HepG2 (cell line): ENCODE measurements around the gene TAF6L. TPM values are rescaled to one million over a fixed set of nuclear protein-coding genes. Genes with fewer than 3 reads are reported as not detected.

Experiments used
- AKAP8 ChIP-seq: sonication (generic); formaldehyde crosslinking; IDR thresholded peaks from 2 replicates; pipeline ENCODE4 v1.5.1; 2020; ENCODE audit warnings: mild to moderate bottlenecking, missing genetic modification reagents
- ATF7-NPFF ChIP-seq: sonication (generic); formaldehyde crosslinking; IDR thresholded peaks from 2 replicates; pipeline ENCODE4 v1.8.1; 2023; ENCODE audit warnings: mild to moderate bottlenecking, low read depth, missing genetic modification reagents, moderate library complexity
- FOXK1 ChIP-seq: sonication (generic); formaldehyde crosslinking; IDR thresholded peaks from 2 replicates; pipeline ENCODE4 v1.4.0; 2020; ENCODE audit warnings: low read depth, missing genetic modification reagents, borderline replicate concordance
- HMG20B ChIP-seq: conservative IDR thresholded peaks from 2 replicates; pipeline ENCODE4 v1.6.1; 2016; ENCODE audit warnings: missing genetic modification reagents, missing compliant biosample characterization
- HNRNPH1 ChIP-seq: fragments of 200-400 bp; formaldehyde crosslinking; optimal IDR thresholded peaks from 2 replicates; pipeline ENCODE3; 2017; ENCODE audit warnings: mild to moderate bottlenecking, low read depth, low read length
- HNRNPUL1 ChIP-seq: fragments of 200-400 bp; formaldehyde crosslinking; IDR thresholded peaks from 2 replicates; pipeline ENCODE4 v1.6.1; 2017; ENCODE audit warnings: low read depth, mild to moderate bottlenecking, low read length, moderate library complexity
- MAZ ChIP-seq, 2 experiments: sonication (generic) in 1 of 2; formaldehyde crosslinking in 1 of 2; IDR thresholded peaks; 2 replicates each; pipeline versions ENCODE4 v1.5.0 to v1.6.1; 2012 to 2020; ENCODE audit warnings: low read depth in 2 of 2, mild to moderate bottlenecking in 2 of 2, borderline replicate concordance in 1 of 2, improper control_type of control experiment in 1 of 2, low read length in 1 of 2, missing genetic modification reagents in 1 of 2, moderate library complexity in 1 of 2
- NFIC ChIP-seq: IDR thresholded peaks from 2 replicates; pipeline ENCODE4 v1.6.1; 2012; ENCODE audit warnings: mild to moderate bottlenecking, low read length, inconsistent platforms
- NR2F2 ChIP-seq: IDR thresholded peaks from 2 replicates; pipeline ENCODE4 v1.6.1; 2012; ENCODE audit warnings: low read depth, inconsistent platforms, borderline replicate concordance
- REL ChIP-seq: sonication (generic); formaldehyde crosslinking; conservative IDR thresholded peaks from 2 replicates; pipeline ENCODE4 v1.8.0; 2022; ENCODE audit warnings: mild to moderate bottlenecking, missing genetic modification reagents, moderate library complexity
- SMARCC2 ChIP-seq: fragments of 450-650 bp; IDR thresholded peaks from 2 replicates; pipeline ENCODE4 v1.6.1; 2017; ENCODE audit warnings: antibody characterized with exemption, mild to moderate bottlenecking
- STAG1 ChIP-seq: sonication (generic); formaldehyde crosslinking; IDR thresholded peaks from 2 replicates; pipeline ENCODE4 v1.4.0; 2020; ENCODE audit warnings: missing genetic modification reagents
- TBX2 ChIP-seq: sonication (generic); formaldehyde crosslinking; IDR thresholded peaks from 2 replicates; pipeline ENCODE4 v1.5.0; 2020; ENCODE audit warnings: missing genetic modification reagents, mild to moderate bottlenecking, borderline replicate concordance
- ZBTB10 ChIP-seq: sonication (generic); formaldehyde crosslinking; IDR thresholded peaks from 2 replicates; pipeline ENCODE4 v1.4.0; 2020; ENCODE audit warnings: missing genetic modification reagents, borderline replicate concordance
- ZKSCAN1 ChIP-seq: fragments of 150-350 bp; IDR thresholded peaks from 2 replicates; pipeline ENCODE4 v1.6.1; 2014; ENCODE audit warnings: low read length
- ZNF12 ChIP-seq: sonication (generic); formaldehyde crosslinking; IDR thresholded peaks from 2 replicates; pipeline ENCODE4 v1.5.0; 2020; ENCODE audit warnings: missing genetic modification reagents
- ZNF143 ChIP-seq: sonication (generic); formaldehyde crosslinking; IDR thresholded peaks from 2 replicates; pipeline ENCODE4 v1.4.0; 2020; ENCODE audit warnings: missing genetic modification reagents
- ZNF264 ChIP-seq: sonication (generic); formaldehyde crosslinking; IDR thresholded peaks from 2 replicates; pipeline ENCODE4 v1.4.0; 2020; ENCODE audit warnings: missing genetic modification reagents
- ZNF317 ChIP-seq: sonication (generic); formaldehyde crosslinking; IDR thresholded peaks from 2 replicates; pipeline ENCODE4 v1.5.0; 2020; ENCODE audit warnings: mild to moderate bottlenecking, missing genetic modification reagents
- ZNF569 ChIP-seq: sonication (generic); formaldehyde crosslinking; IDR thresholded peaks from 2 replicates; pipeline ENCODE4 v1.5.0; 2020; ENCODE audit warnings: mild to moderate bottlenecking, missing genetic modification reagents, moderate library complexity, borderline replicate concordance
- ZNF652 ChIP-seq: IDR thresholded peaks from 2 replicates; pipeline ENCODE4 v1.6.1; 2016; ENCODE audit warnings: low read depth, borderline replicate concordance
- ZNF740 ChIP-seq: sonication (generic); formaldehyde crosslinking; IDR thresholded peaks from 2 replicates; pipeline ENCODE4 v1.4.0; 2020; ENCODE audit warnings: missing genetic modification reagents
- ZNF850 ChIP-seq: sonication (generic); formaldehyde crosslinking; conservative IDR thresholded peaks from 2 replicates; pipeline ENCODE4 v1.9.0; 2021; ENCODE audit warnings: mild to moderate bottlenecking, missing genetic modification reagents
- ZZZ3 ChIP-seq: sonication (generic); formaldehyde crosslinking; IDR thresholded peaks from 2 replicates; pipeline ENCODE4 v1.4.0; 2020; ENCODE audit warnings: missing genetic modification reagents, mild to moderate bottlenecking, borderline replicate concordance
- polyA plus RNA-seq, 8 experiments: library from polyadenylated mRNA; depleted of rRNA in 3 of 8; stranded (reverse) in 7 of 8; unstranded in 1 of 8; fragments of >200 nt; fragmentation: Illumina TruSeq in 4 of 8; extraction: Trizol in 4 of 8; gene quantifications; 2 replicates each; pipeline versions ENCODE4 v1.2.1 to v1.2.3, GENCODE V29; 2011 to 2016; ENCODE audit warnings: low read depth in 4 of 8, missing spikeins in 1 of 8, mixed read lengths in 1 of 8; ENCODE audit not compliant: insufficient read depth in 1 of 8
- total RNA-seq, 5 experiments: library from RNA; depleted of rRNA; stranded (reverse); fragments of >200 nt; fragmentation: Illumina TruSeq; extraction: Trizol; gene quantifications; 2 replicates each; pipeline ENCODE4 v1.2.3, GENCODE V29; 2016; ENCODE audit warnings: low read depth in 1 of 5

The TAF6L gene
- total and polyA plus RNA-seq, 2 of the 13 experiments (the other 11 are each of a cell fraction or from before 2014, with no cell fraction given) = 12.6 to 19.4 TPM

GRCh38 chr11:62728171-62728988 lies 42.8 kb upstream of the TAF6L start, which contains the start of gene TTC9C (continued):
- TF ChIP-seq ZNF569 = 0 out of 2 replicates have a peak, but pooled peaks have one; percentile 17
- TF ChIP-seq STAG1 (CRISPR knock-in tag) = no peak
- TF ChIP-seq AKAP8 (CRISPR knock-in tag) = 0 out of 2 replicates have a peak, but pooled peaks have one; percentile 65
- TF ChIP-seq ZNF264 = peak; percentile 51; the same call in 1 of the 2 replicates
- 0 out of 2 replicates have a peak, but pooled peaks have one; percentile 59 for TF ChIP-seq ATF7-NPFF (CRISPR knock-in tag)
- no peak for TF ChIP-seq ZBTB10 (CRISPR knock-in tag)
- TF ChIP-seq ZNF652 = peak; percentile 75; the same call in 1 of the 2 replicates
- peak; percentile 65; the same call in 1 of the 2 replicates for TF ChIP-seq ZNF740 (CRISPR knock-in tag)
- 0 out of 2 replicates have a peak, but pooled peaks have one; percentile 26 for TF ChIP-seq ZZZ3 (CRISPR knock-in tag)
- 0 out of 2 replicates have a peak, but pooled peaks have one; percentile 17 for TF ChIP-seq HMG20B
- peak; percentile 60 for TF ChIP-seq NFIC
- no peak for TF ChIP-seq FOXK1
- TF ChIP-seq MAZ (IDR thresholded peaks at IDR 0.05; ENCODE audit: borderline replicate concordance, low read depth, low read length) = no peak
- TF ChIP-seq MAZ (CRISPR knock-in tag; IDR thresholded peaks at IDR 0.05; ENCODE audit: low read depth) = 0 out of 2 replicates have a peak, but pooled peaks have one; percentile 17
- TF ChIP-seq ZNF317 (CRISPR knock-in tag) = no peak
- no peak for TF ChIP-seq HNRNPH1
- 0 out of 2 replicates have a peak, but pooled peaks have one; percentile 7 for TF ChIP-seq ZNF12 (CRISPR knock-in tag)
- peak; percentile 33; the same call in 1 of the 2 replicates for TF ChIP-seq NR2F2
- no peak for TF ChIP-seq HNRNPUL1
- TF ChIP-seq ZNF143 = peak; percentile 45; the same call in 1 of the 2 replicates
- TF ChIP-seq ZKSCAN1 = 0 out of 2 replicates have a peak, but pooled peaks have one; percentile 14
- 0 out of 2 replicates have a peak, but pooled peaks have one; percentile 13 for TF ChIP-seq REL (CRISPR knock-in tag)
- TF ChIP-seq ZNF850 = no peak
- no peak; the same call in 1 of the 2 replicates for TF ChIP-seq TBX2 (CRISPR knock-in tag)
- TF ChIP-seq SMARCC2 = no peak
